ENCODE measurements around the gene CA12. TPM values are rescaled to one million over a fixed set of nuclear protein-coding genes. Genes with fewer than 3 reads are reported as not detected.
A peak's percentile ranks its signal among the peaks of the same experiment; 100 is the strongest.

Gene CA12
- total and polyA plus RNA-seq, 4 donors = 0.07 to 5.1 (median 1.5) TPM

- Histone ChIP-seq H3K36me3 (ENCODE audit: control insufficient read depth in 4 of 4, insufficient read depth in 3 of 4, low read depth in 1 of 4, low read length in 3 of 4) (no peaks in the 10 kb centered on the region), H3K4me3 (ENCODE audit: low read depth in 1 of 3, low read length in 3 of 3) (peak overlapping the region; percentile 62 to 83 (median 80)), H3K9ac (ENCODE audit: low read depth in 1 of 2, low read length in 2 of 2) (peak overlapping the region; percentile 16 to 66), H3K27me3 (ENCODE audit: control insufficient read depth in 4 of 4, insufficient read depth in 4 of 4, low read length in 3 of 4) (no peaks in the 10 kb centered on the region), H3K27ac (ENCODE audit: low read depth in 1 of 2, low read length in 2 of 2) (peak overlapping the region; percentile 34 to 60), H3K9me3 (ENCODE audit: control insufficient read depth in 4 of 4, low read length in 3 of 4) (no peaks in the 10 kb centered on the region), H3K4me1 (ENCODE audit: control insufficient read depth in 4 of 4, insufficient read depth in 4 of 4, low read length in 3 of 4) (peaks cover 0 to 10% (median 3%) of the 10 kb centered on the region in 4 donors)
- 22% methylated on average over 17 of the region's 17 CpGs for WGBS
- TF ChIP-seq NR2F2 (IDR thresholded peaks at IDR 0.05) (no peak), SP1 (IDR thresholded peaks at IDR 0.05) (no peak), HNF4G (IDR thresholded peaks at IDR 0.05) (no peak), REST (IDR thresholded peaks at IDR 0.05) (no peak), ATF3 (IDR thresholded peaks at IDR 0.05) (no peak), JUND (IDR thresholded peaks at IDR 0.05) (no peak), FOXA1 (IDR thresholded peaks at IDR 0.05) (no peak), GABPA (IDR thresholded peaks at IDR 0.05 in 1 of 2, conservative IDR thresholded peaks at IDR 0.05 in 1 of 2) (no peak), FOXA2 (IDR thresholded peaks at IDR 0.05) (no peak), YY1 (IDR thresholded peaks at IDR 0.05) (no peak), CTCF (IDR thresholded peaks at IDR 0.05; ENCODE audit: low read depth, low read length, missing input control) (no peak), HNF4A (conservative IDR thresholded peaks at IDR 0.05) (no peak), MAX (IDR thresholded peaks at IDR 0.05) (no peak)
- no peak for DNase-seq (ENCODE audit: low spot score)
These were observed 103.7 kb downstream of the CA12 start for GRCh38 chr15:63277893-63278456.

DNA sequence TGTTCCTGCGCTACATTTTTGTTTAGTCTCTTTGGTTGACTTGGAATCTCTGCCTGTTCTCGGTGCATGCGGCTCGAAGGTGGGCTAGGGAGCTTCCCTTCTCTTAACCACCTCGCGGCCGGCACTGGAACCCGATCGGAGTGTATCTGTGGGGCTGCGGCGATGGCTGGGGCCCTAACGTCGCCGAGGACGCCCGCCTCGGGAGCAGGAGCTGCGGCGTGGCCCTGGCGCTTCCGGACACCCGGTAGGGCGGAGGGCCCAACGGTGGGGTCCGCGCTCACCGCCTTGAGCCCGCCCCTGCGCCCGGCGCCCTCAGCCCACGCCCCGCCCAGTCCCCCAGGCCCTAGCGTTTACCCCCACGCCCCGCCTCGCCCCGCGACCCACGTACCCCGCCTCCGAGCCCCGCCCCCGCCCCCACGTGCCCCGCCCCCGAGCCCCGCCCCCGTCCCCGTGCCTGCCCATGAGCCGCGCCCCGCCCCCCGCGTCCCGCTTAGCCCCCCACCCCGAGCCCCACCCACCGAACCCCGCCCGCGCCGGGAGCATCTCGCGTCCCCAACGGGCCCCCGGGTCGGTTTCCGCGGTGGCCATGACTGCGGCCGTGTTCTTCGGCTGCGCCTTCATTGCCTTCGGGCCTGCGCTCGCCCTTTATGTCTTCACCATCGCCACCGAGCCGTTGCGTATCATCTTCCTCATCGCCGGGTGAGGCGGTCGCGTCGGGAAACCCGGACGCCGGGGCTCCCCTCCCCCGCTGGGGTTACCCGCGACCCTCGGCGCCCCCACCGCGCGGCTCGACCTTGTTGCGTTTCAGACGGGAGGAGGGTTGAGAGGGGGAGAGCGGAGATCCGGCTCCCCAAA, 104.4 kb downstream of the CA12 start, which contains the start of gene APH1B:
Gene APH1B (plus strand): TSS at position 568 of the 855 bp plus-strand sequence. CDS start 19 bp downstream, at position 587.
- Histone ChIP-seq H3K36me3 (ENCODE audit: control insufficient read depth in 4 of 4, insufficient read depth in 3 of 4, low read depth in 1 of 4, low read length in 3 of 4) (no peaks in the 10 kb centered on the region), H3K9me3 (ENCODE audit: control insufficient read depth in 4 of 4, low read length in 3 of 4) (no peaks in the 10 kb centered on the region), H3K4me3 (ENCODE audit: low read depth in 1 of 3, low read length in 3 of 3) (peak within 1 kb of the TSS; percentile 62 to 83 (median 80)), H3K4me1 (ENCODE audit: control insufficient read depth in 4 of 4, insufficient read depth in 4 of 4, low read length in 3 of 4) (peaks cover 0 to 10% (median 3%) of the 10 kb centered on the region in 4 donors), H3K9ac (ENCODE audit: low read depth in 1 of 2, low read length in 2 of 2) (peak within 1 kb of the TSS; percentile 16 to 66), H3K27me3 (ENCODE audit: control insufficient read depth in 4 of 4, insufficient read depth in 4 of 4, low read length in 3 of 4) (no peaks in the 10 kb centered on the region), H3K27ac (ENCODE audit: low read depth in 1 of 2, low read length in 2 of 2) (peak within 1 kb of the TSS; percentile 34 to 60)
- TF ChIP-seq FOXA1 (IDR thresholded peaks at IDR 0.05) (no peak), RAD21 (IDR thresholded peaks at IDR 0.05) (peak; percentile 14 to 48)
- DNase-seq (ENCODE audit: low spot score) = peak; percentile 93
- 1% methylated on average over 99 of the region's 102 CpGs for WGBS
